HepG2 (cell line): ENCODE measurements around the gene DPY30. TPM values are rescaled to one million over a fixed set of nuclear protein-coding genes. Genes with fewer than 3 reads are reported as not detected.

Experiments
- CCDC6 ChIP-seq: sonication (generic); formaldehyde crosslinking; IDR thresholded peaks from 2 replicates; pipeline ENCODE4 v1.8.1; 2022; ENCODE audit warnings: mild to moderate bottlenecking, missing genetic modification reagents, moderate library complexity
- EHMT2 ChIP-seq: fragments of 200-600 bp; sonication (generic); IDR thresholded peaks from 2 replicates; pipeline ENCODE4 v1.7.0; 2017; ENCODE audit warnings: antibody characterized with exemption, low read depth, low read length, borderline replicate concordance
- ERF ChIP-seq: IDR thresholded peaks from 2 replicates; pipeline ENCODE4 v1.6.1; 2018; ENCODE audit warnings: missing biosample characterization, missing genetic modification reagents
- GMEB2 ChIP-seq: IDR thresholded peaks from 2 replicates; pipeline ENCODE4 v1.6.1; 2016; ENCODE audit warnings: missing biosample characterization, missing genetic modification reagents, low read depth
- GZF1 ChIP-seq: sonication (generic); formaldehyde crosslinking; IDR thresholded peaks from 2 replicates; pipeline ENCODE4 v1.5.1; 2020; ENCODE audit warnings: mild to moderate bottlenecking, missing genetic modification reagents
- HDAC1 ChIP-seq: sonication (generic); formaldehyde crosslinking; IDR thresholded peaks from 2 replicates; pipeline ENCODE4 v1.5.1; 2020; ENCODE audit warnings: mild to moderate bottlenecking, missing genetic modification reagents
- MYC ChIP-seq: sonication (generic); formaldehyde crosslinking; IDR thresholded peaks from 2 replicates; pipeline ENCODE4 v1.9.0; 2021; ENCODE audit warnings: missing genetic modification reagents, borderline replicate concordance
- RFXAP ChIP-seq: sonication (generic); formaldehyde crosslinking; IDR thresholded peaks from 2 replicates; pipeline ENCODE4 v1.4.0; 2020; ENCODE audit warnings: missing genetic modification reagents, borderline replicate concordance
- RNF2 ChIP-seq: fragments of 450-650 bp; conservative IDR thresholded peaks from 2 replicates; pipeline ENCODE4 v1.6.1; 2016; ENCODE audit warnings: low read depth
- SMC3 ChIP-seq: IDR thresholded peaks from 2 replicates; pipeline ENCODE4 v1.6.1; 2011; ENCODE audit warnings: low read length, improper control_type of control experiment
- TBP ChIP-seq: sonication (generic); formaldehyde crosslinking; IDR thresholded peaks from 2 replicates; pipeline ENCODE4 v1.5.0; 2020; ENCODE audit warnings: missing genetic modification reagents
- TEAD3 ChIP-seq: optimal IDR thresholded peaks from 2 replicates; pipeline ENCODE3; 2016; ENCODE audit warnings: borderline replicate concordance
- TEF ChIP-seq: sonication (generic); formaldehyde crosslinking; IDR thresholded peaks from 2 replicates; pipeline ENCODE4 v1.5.0; 2020; ENCODE audit warnings: missing genetic modification reagents
- THAP9 ChIP-seq: sonication (generic); formaldehyde crosslinking; IDR thresholded peaks from 2 replicates; pipeline ENCODE4; 2020; ENCODE audit warnings: missing genetic modification reagents, mild to moderate bottlenecking, borderline replicate concordance
- ZBTB14 ChIP-seq: sonication (generic); formaldehyde crosslinking; IDR thresholded peaks from 2 replicates; pipeline ENCODE4 v1.4.0; 2020; ENCODE audit warnings: missing genetic modification reagents
- ZMYM4 ChIP-seq: sonication (generic); formaldehyde crosslinking; IDR thresholded peaks from 2 replicates; pipeline ENCODE4 v1.8.1; 2023; ENCODE audit warnings: mild to moderate bottlenecking, missing genetic modification reagents
- ZNF121 ChIP-seq: sonication (generic); formaldehyde crosslinking; IDR thresholded peaks from 2 replicates; pipeline ENCODE4 v1.5.0; 2020; ENCODE audit warnings: mild to moderate bottlenecking, missing genetic modification reagents
- ZNF136 ChIP-seq: sonication (generic); formaldehyde crosslinking; IDR thresholded peaks from 2 replicates; pipeline ENCODE4 v1.8.1; 2022; ENCODE audit warnings: low read depth, mild to moderate bottlenecking, moderate library complexity, missing genetic modification reagents
- ZNF432 ChIP-seq: sonication (generic); formaldehyde crosslinking; IDR thresholded peaks from 2 replicates; pipeline ENCODE4 v1.5.0; 2020; ENCODE audit warnings: missing genetic modification reagents, mild to moderate bottlenecking, borderline replicate concordance
- ZNF441 ChIP-seq: sonication (generic); formaldehyde crosslinking; IDR thresholded peaks from 2 replicates; pipeline ENCODE4 v1.7.0; 2021; ENCODE audit warnings: missing genetic modification reagents, borderline replicate concordance
- ZNF558 ChIP-seq: sonication (generic); formaldehyde crosslinking; IDR thresholded peaks from 2 replicates; pipeline ENCODE4 v1.9.0; 2022; ENCODE audit warnings: mild to moderate bottlenecking, missing genetic modification reagents, borderline replicate concordance
- ZNF761 ChIP-seq: sonication (generic); formaldehyde crosslinking; conservative IDR thresholded peaks from 2 replicates; pipeline ENCODE4 v1.4.0; 2020; ENCODE audit warnings: mild to moderate bottlenecking, missing genetic modification reagents
- ZSCAN25 ChIP-seq: sonication (generic); formaldehyde crosslinking; IDR thresholded peaks from 2 replicates; pipeline ENCODE4 v1.8.0; 2022; ENCODE audit warnings: mild to moderate bottlenecking, missing genetic modification reagents
- polyA plus RNA-seq, 8 experiments: library from polyadenylated mRNA; depleted of rRNA in 3 of 8; stranded (reverse) in 7 of 8; unstranded in 1 of 8; fragments of >200 nt; fragmentation: Illumina TruSeq in 4 of 8; extraction: Trizol in 4 of 8; gene quantifications; 2 replicates each; pipeline versions ENCODE4 v1.2.1 to v1.2.3, GENCODE V29; 2011 to 2016; ENCODE audit warnings: low read depth in 4 of 8, missing spikeins in 1 of 8, mixed read lengths in 1 of 8; ENCODE audit not compliant: insufficient read depth in 1 of 8
- total RNA-seq, 5 experiments: library from RNA; depleted of rRNA; stranded (reverse); fragments of >200 nt; fragmentation: Illumina TruSeq; extraction: Trizol; gene quantifications; 2 replicates each; pipeline ENCODE4 v1.2.3, GENCODE V29; 2016; ENCODE audit warnings: low read depth in 1 of 5

Gene DPY30
- total and polyA plus RNA-seq, 2 of the 13 experiments (the other 11 are each of a cell fraction or from before 2014, with no cell fraction given), result 98.1 to 118 TPM

GRCh38 chr2:32063310-32064020, 23.9 kb upstream of the DPY30 start, which contains the start of gene SPAST (continued):
- TF ChIP-seq GMEB2 (CRISPR knock-in tag) (peak; percentile 99), HDAC1 (CRISPR knock-in tag) (peak; percentile 64), SMC3 (no peak), EHMT2 (no peak; the same call in 1 of the 2 replicates), ZNF441 (CRISPR knock-in tag) (no peak; the same call in 1 of the 2 replicates), CCDC6 (CRISPR knock-in tag) (0 out of 2 replicates have a peak, but pooled peaks have one; percentile 90), ZNF558 (no peak; the same call in 1 of the 2 replicates), TBP (CRISPR knock-in tag) (peak; percentile 95; the same call in 1 of the 2 replicates), ZSCAN25 (CRISPR knock-in tag) (peak; percentile 20; the same call in 1 of the 2 replicates), ERF (CRISPR knock-in tag) (peak; percentile 86), RNF2 (no peak), ZNF136 (CRISPR knock-in tag) (peak; percentile 96), TEF (CRISPR knock-in tag) (no peak; the same call in 1 of the 2 replicates), THAP9 (CRISPR knock-in tag) (peak; percentile 83; the same call in 1 of the 2 replicates), ZNF761 (CRISPR knock-in tag) (peak; percentile 74; the same call in 1 of the 2 replicates), ZMYM4 (CRISPR knock-in tag) (peak; percentile 88), RFXAP (peak; percentile 92), ZBTB14 (CRISPR knock-in tag) (peak; percentile 100), ZNF121 (CRISPR knock-in tag) (peak; percentile 4; the same call in 1 of the 2 replicates), TEAD3 (CRISPR knock-in tag) (peak; percentile 54), ZNF432 (CRISPR knock-in tag) (no peak), GZF1 (CRISPR knock-in tag) (peak; percentile 42; the same call in 1 of the 2 replicates), MYC (CRISPR knock-in tag) (peak; percentile 90)
